ENCODE measurements around the gene WDFY3. TPM values are rescaled to one million over a fixed set of nuclear protein-coding genes. Genes with fewer than 3 reads are reported as not detected.

WDFY3 gene
- polyA plus RNA-seq, 1 of the 3 experiments (the other 2 are of a cell fraction), result 13.8 TPM

- Histone ChIP-seq H3K27me3 (ENCODE audit: insufficient read depth) (no peaks in the 10 kb centered on the region), H3K9ac (no peak overlapping the region), H3K36me3 (replicated peaks in 1 of 2; ENCODE audit: control insufficient read depth in 1 of 2, insufficient read depth in 2 of 2, low read length in 1 of 2) (no peaks in the 10 kb centered on the region), H3K79me2 (ENCODE audit: insufficient read depth) (no peaks in the 10 kb centered on the region), H3K9me3 (no peaks in the 10 kb centered on the region), H3K4me1 (ENCODE audit: control insufficient read depth in 1 of 2, insufficient read depth in 2 of 2, low read depth in 1 of 2, low read length in 1 of 2) (peaks cover 0 to 2% of the 10 kb centered on the region in 2 experiments; a peak in 3 of 4 replicates), H3F3A (replicated peaks; ENCODE audit: insufficient read depth) (peaks cover 3% of the 10 kb centered on the region), H3K9me2 (no peaks in the 10 kb centered on the region), H3K27ac (ENCODE audit: low read depth in 2 of 2, low read length in 1 of 2) (no peak overlapping the region), H2AFZ (ENCODE audit: low read depth) (no peak overlapping the region), H3K4me3 (ENCODE audit: low read depth in 2 of 2, low read length in 1 of 2) (no peak overlapping the region), H4K20me1 (ENCODE audit: insufficient read depth) (no peaks in the 10 kb centered on the region), H3K4me2 (no peak overlapping the region)
- ChIA-PET CTCF (interaction anchor here (0.6 to 3.2 kb wide), 36 partner anchors 10 to 1327 kb away, joined by 3 to 65 read pairs (median 4); partner anchors contain the start of gene CDS1), POLR2A (no interaction called here)
- TF ChIP-seq CHD2 (IDR thresholded peaks at IDR 0.05; ENCODE audit: low read length, partially characterized antibody) (no peak), TEAD4 (IDR thresholded peaks at IDR 0.05; ENCODE audit: borderline replicate concordance, insufficient read depth) (no peak), IRF3 (IDR thresholded peaks at IDR 0.05; ENCODE audit: low read depth, low read length) (no peak), REST (IDR thresholded peaks at IDR 0.05; ENCODE audit: low read depth, low read length) (no peak), EZH2phosphoT487 (IDR thresholded peaks at IDR 0.05; ENCODE audit: borderline replicate concordance, low read depth) (no peak), RAD21 (IDR thresholded peaks at IDR 0.05; ENCODE audit: low read length) (peak; percentile 88), TAF1 (IDR thresholded peaks at IDR 0.05; ENCODE audit: borderline replicate concordance, low read depth, low read length) (no peak), FOXM1 (IDR thresholded peaks at IDR 0.05; ENCODE audit: low read depth) (no peak), GABPA (IDR thresholded peaks at IDR 0.05; ENCODE audit: low read depth) (no peak), ELF1 (IDR thresholded peaks at IDR 0.05) (no peak), CTCF (IDR thresholded peaks at IDR 0.05) (peak; percentile 70), ZBTB33 (IDR thresholded peaks at IDR 0.05; ENCODE audit: borderline replicate concordance, low read depth) (no peak), EP300 (IDR thresholded peaks at IDR 0.05; ENCODE audit: borderline replicate concordance in 1 of 2, low read depth in 1 of 2, low read length in 1 of 2) (no peak), RXRA (IDR thresholded peaks at IDR 0.05; ENCODE audit: borderline replicate concordance, low read depth) (no peak), MEF2A (IDR thresholded peaks at IDR 0.05; ENCODE audit: borderline replicate concordance, low read depth) (no peak), SMC3 (IDR thresholded peaks at IDR 0.05; ENCODE audit: low read depth, low read length) (peak; percentile 70), YY1 (IDR thresholded peaks at IDR 0.05; ENCODE audit: low read depth) (no peak), SIN3A (IDR thresholded peaks at IDR 0.05; ENCODE audit: borderline replicate concordance, low read depth, low read length) (no peak)
- 4% methylated on average over 3 of the region's 3 CpGs for WGBS (ENCODE audit: low lambda C conversion rate)
- peak; percentile 30 for DNase-seq
Observed at GRCh38 chr4:84971319-84971932, 4.9 kb upstream of the WDFY3 start.

Data from SK-N-SH (cell line).